GM19395 (cell line): Measurements from ENCODE around the gene TST.

Experiments
- ATAC-seq: cut with Tn5 transposase; IDR thresholded peaks from one replicate; pipeline ENCODE4 v1.9.1; 2021; ENCODE audit warnings: mild to moderate bottlenecking, moderate library complexity; ENCODE audit not compliant: unreplicated experiment

TST gene

DNA sequence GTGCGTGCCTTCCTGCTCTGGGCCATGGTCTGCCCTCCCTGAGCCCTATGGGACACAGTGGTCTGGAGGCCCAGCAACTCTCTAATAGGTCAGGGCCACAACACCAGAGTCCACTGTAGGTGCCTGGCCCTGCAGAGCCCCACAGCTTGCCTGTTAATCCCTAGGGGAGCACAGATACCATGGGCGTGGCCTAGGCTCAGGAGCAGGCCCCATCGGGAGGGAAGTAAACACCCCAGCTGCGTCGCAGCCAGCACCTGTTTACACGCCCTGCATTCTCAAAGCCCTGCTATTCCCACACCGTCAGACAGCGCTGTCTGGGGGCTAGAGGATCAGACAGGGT lies 34.8 kb upstream of the TST start:
- no peak for ATAC-seq

DNA sequence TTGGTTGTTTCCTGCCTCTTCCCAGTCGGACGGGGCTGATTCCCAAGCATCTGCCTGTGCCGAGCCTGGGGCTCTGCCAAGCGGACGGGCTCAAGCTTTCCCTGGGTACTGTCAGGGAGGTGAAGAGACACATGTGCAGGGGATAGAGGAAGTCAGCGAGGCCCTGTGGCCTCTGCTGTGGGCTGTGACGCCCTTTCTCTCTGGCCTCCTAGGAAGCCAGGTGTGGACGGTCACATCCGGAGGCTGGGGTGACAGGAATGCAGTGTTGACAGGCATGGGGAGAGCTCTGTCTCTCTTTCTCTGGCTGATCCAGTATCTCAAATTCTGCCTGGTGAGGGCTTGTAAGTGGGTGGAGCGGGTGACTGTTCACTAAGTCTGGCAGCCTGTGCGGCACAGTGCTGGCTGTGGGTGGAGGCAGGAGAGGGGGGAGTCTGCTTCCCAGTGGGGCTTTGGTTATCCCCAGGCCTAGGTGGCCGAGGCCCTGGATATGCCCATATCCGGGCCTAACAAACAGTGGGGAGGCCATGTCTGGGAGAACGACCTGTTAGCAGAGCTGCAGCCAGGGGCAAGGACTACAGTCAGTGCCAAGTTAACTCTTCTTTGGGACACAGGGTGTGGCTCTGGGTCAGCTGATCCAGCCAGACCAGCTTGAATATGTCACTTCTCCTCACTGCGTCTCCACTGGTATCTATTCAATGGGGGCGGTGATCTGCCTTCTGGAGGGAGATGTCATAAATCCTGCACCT lies 34.2 kb upstream of the TST start:
- ATAC-seq, result no peak

DNA sequence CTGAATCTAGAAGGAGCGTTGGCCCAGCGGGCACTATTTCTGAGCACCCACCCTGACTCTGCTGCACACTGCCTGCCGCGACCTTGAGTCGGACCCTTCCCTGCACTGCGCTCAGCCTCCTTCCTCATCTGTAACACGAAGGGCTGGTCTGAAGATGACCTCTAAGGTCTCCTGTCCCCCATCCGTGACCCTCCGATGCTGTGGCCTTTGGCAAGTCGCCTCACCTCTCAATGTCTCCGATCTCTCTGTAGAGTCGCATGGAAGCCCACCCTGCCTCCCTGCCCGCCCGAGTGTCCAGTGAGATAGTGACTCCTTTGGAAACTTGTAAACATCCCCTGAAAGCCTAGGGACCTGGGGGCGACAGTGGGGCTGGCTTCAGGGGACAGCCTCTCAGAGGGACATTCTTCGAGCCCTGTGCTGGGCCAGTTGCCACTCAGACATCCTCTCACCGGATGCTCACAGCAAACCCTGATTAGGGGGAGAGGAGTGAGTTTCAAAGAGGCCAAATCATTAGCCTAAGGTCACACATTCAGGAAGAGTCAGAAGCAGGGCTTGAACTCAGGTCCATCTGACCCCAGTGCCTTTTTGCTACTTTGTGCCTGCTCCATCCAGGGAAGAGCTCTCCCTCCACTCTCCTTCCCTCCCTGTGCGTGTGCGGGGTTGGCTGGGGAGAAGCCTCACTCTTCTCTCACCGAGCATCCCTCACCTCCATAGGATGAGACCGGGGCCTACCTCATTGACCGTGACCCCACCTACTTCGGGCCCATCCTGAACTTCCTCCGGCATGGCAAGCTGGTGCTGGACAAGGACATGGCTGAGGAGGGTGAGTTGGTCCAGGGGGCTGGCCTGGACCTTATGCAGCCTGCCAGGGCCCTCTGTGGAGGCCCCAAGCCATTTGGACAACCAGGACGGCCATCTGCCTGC lies 33.4 kb upstream of the TST start:
- ATAC-seq, result no peak

DNA sequence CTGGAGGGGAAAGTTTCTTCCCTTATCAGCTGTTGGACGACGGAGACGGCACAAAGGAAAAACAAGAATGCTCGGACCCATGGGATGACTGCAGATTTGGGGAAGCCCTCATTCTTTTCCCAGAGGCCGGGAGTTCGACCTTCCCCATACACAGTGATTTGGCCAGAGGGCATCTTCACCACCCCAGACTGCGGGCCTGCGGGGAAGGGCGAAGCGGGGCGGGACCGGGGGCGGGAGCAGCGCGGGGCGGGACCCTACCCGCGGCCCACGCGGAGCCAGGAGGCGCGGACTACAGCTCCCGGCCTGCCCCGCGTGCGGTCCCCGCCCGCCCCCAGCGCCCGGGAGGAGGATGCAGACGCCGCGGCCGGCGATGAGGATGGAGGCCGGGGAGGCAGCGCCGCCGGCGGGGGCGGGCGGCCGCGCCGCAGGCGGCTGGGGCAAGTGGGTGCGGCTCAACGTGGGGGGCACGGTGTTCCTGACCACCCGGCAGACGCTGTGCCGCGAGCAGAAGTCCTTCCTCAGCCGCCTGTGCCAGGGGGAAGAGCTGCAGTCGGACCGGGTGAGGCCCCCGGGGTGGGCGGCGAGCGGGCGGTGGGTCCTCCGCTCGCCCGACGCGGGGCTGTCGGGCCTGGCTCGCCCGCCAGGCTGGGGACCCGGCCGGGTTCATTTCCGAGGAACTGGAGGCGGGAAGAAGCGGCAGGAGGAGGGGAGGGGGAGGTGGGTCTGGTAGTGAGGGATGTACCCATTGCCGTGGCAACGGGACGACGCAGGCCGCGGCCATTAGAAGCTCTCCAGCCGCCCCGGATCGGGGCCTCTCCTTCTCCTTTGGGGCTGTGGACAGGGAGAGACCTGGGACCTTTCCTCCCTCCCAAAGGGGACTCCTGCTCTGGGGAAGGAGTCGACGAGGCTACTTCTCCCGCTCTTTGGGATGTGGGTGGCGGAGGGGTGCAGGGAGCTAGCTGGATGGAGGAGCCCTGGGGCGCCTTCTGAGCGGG lies 32.4 kb upstream of the TST start, which contains the start of gene KCTD17:
Gene KCTD17 (plus strand): TSS at position 352 of the 995 bp plus-strand sequence. CDS start 19 bp downstream, at position 371.
- ATAC-seq, result no peak

DNA sequence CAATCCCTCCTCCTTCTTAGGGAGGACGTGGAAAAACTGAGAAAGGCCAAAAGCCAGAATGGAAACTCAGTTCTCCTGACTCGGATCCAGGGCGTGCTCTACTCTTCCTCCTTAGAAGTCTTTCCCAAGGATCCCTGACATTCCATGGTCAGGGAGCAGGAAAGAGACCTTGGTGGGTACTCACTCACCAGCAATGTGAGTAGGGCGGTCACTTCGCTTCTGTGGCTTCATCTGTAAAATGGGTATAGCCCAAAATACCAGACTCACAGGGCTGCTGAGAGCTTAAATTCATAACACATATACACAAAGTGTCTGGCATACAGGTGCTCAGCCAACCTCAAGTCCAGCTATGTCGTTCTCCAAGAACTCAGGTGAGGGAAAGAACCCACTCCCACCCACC lies 31.7 kb upstream of the TST start:
- no peak for ATAC-seq

DNA sequence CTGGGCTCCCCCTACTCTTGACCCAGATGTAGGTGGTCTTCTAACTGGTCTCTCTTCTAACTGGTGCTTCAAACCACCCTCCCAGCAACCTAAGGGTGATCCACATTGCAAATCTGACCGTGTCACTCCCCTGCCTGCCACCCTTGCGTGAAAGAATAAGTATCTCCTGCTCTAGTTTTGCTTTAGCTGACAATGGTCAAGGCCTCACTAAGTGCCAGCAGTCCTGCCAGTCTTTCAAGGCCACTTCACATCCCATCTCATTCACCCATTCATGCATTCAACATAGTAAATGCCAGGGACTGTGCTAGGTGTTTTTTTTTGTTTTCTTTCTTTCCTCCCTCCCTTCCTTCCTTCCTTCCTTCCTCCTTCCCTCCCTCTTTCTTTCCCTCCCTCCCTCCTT lies 30.0 kb upstream of the TST start:
- ATAC-seq, result no peak

DNA sequence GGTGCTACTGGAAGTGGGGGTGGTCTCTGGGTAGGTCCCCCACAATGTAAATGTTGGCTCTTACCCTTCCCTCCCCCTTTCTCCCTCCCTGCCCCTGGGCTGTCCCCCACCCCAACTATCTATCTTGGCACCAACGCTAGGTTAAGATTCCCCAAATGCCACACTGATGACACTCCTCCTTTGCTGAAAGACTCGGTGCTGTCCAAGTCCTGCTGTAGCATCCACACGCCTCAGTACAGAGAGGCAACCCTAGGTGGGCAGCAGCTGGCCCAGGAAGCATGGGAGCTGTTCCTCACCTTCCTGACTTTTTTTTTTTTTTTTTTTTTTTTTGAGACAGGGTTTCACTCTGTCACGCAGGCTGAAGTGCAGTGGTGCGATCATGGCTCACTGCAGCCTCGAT lies 28.9 kb upstream of the TST start:
- no peak for ATAC-seq

DNA sequence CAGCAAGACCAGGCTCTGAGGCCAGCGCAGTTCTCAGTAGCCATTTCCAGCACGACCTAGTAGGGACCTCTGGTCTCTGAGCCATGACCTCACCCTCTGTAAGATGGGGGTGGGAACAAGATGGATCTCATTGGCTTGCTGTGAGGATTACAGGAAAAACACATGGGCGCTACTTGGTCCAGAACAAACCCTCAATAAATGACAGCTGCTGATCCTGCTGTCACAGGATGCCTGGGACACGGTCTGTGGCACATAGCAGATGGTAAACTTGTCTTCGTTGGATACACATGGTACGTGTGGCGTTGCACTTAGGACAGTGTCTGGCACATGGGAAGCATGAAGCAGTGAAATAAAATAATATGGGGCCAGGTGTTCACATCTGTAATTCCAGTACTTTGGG lies 27.8 kb upstream of the TST start:
- ATAC-seq, result no peak

DNA sequence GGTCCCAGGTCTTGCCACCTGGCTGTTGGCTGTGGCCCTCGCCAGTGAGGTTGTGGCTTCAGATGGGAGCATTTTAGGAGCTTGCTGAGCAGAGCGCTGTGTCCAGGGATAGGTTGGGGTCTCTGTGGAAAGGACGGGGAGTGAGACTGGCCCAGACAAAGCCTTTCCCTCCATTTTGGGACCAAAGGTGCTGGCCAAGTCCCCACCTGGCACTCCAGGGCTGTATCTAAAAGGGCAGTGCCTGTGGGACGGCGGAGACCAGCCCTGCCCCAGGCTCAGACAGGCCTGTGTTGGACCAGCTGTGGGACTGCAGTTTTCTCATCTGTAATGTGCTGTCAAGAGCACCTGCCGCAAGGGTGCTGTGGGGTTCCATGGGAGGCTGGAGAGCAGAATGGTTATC lies 27.3 kb upstream of the TST start:
- ATAC-seq, result no peak

DNA sequence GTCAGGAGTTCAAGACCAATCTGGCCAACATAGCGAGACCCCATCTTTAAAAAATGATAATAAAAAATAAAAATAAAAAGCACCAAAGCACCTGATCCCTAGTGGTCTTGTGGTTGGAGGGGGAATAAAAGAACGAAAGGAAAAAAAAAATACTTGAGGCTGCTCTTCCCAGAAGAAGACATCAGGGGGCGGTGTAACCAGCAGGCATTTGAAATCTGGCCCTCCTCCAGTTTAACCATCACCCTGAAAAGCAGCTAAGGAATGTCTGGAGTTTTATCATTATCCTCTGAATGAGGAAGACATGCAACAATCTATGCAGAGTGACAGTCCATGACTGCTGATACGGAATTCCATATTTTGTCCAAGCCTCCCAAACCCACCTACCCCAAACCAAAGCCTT lies 26.7 kb upstream of the TST start:
- ATAC-seq, result no peak

DNA sequence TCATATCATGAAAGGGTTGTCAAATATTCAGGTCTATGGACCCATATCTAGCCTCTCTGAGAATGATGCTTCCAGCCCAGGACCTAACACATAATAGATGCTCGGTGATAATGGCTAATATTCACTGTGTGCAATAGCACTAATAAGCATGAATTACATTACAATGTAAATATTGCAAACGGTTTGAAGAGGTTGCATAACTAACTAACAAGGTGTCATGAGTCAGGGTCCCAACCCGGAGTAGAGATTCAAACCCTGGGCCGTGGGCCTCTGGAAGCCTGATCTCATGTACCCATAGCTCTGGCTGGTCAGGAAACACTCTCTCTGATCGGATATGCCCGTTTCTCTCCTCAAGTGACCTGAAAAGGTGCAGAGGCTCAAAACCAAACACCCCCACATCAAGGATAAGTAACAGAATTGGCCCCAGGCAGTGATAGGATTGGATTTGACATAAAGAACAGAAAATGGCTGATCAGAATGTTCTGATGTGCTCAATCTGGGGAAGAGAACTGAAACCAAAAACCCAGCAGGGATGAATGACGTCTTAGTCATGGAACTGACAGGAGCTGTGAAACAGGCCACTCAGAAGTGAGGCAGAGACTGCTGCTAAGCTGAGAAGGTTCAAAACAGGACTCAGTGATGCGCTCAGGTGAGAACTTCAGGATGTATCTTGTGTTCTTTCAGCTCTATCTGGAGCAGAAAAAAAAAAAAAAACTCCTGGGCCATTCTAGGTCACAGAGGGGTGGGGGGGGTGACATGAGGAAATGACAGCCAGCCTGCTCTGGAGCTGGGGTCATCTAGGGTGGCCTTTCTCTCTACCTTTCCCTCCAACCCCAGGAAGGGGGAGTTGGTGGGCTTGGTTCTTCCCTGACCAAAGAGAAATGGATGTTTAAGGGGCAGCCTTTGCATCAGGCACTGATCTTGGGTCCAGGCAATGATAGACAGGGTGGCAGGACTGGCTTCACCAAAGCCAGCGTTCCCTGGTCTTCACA lies 25.7 kb upstream of the TST start:
- ATAC-seq, result no peak

DNA sequence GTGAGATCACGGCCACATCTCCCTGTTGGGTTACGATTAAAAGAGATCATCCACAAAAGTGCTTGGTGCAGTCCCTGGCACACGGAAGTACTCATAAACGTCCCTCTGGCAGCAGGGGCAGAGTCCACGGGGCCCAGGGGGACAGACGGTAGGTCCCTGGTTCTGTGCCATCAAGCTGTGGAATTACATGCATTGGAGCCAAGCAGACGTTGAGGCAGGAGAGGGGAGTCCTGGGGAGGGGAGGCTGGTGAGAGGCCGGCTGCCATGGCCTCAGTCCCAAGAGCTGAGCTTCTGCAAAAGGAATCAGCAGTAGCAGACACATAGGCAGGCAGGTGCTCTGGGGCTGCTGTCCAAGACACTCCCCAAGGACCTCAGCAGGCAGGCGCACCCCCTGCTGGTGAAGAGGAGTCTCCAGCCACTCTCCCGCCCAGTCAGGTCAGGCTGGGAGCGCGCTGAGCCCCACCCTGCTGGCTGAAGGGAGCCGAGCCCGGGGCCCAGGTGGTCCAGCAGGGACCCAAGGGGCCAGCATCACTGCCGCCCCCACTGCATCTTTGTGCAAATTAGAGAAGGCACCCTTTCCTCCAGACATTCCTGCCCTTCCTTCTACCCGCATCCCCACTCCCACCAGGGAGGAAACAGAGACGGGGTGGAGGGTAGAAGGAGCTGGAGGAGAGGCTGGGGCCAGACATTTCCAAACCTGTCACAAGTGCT lies 24.7 kb upstream of the TST start:
- no peak for ATAC-seq

DNA sequence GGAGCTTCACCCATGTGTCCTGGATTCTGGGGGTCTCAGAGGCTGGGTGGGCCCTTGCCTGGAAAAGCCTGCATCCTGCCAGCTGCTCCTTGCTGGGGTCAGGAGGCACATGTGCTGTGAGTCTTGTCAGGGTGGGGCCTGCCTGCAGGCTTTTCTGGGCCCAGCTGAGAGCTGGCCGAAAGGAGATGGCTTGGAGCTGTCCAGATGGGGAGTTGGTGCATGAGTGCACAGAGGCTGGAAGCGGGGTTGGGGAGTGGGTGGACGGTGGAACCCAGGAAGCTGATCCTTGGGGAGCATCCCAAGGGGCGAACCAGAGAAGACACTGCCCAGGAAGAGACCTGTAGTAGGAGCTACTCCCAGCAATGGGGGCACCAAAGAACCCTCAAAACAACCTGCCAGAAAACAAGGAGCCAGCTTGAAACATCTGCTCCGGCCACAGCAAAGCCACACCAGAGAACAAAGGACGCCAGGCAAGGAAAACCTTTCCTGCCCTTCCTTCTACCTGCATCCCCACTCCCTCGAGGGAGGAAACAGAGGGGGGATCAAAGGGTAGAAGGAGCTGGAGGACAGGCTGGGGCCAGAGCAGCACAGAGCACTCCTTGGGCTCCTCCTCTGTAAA lies 24.1 kb upstream of the TST start:
- ATAC-seq, result no peak

DNA sequence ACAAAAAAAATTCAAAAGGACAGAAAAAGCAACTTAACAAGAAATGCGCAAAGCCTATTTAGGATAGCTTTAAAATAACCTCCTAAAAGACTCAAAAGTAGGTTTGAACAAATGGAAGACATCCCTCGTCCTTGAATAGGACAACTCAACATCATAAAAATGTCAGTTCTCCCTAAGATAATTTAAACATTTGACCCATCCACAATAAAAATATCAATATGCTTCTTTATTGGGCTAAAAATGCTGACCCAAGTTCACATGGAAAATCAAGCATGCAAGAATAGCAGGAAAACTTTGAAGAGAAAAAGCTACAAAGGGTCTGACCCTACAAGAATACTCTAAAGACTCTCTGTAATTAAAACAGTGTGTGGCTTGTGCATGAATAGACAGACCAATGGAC lies 20.2 kb upstream of the TST start:
- ATAC-seq, result no peak

DNA sequence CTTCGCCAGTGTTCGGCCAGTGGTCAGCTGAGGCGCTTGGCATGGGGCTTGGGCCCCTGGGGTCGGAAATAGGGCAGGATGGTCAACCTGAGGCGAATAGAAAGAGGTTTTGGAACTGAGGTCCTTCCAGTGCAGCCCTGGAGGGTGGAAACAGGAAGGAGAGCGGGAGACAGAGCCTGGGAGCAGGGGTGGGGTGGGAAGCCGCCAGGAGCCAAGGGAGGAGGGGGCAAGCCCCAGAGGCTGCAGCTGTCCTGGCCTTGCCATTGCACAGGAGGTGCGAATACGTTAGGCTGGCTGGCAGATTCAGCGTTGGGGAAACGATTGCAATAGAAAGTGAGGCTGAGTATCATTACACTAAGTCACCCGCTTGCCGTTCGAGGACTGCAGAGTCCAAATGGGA lies 18.4 kb upstream of the TST start:
- ATAC-seq, result no peak

DNA sequence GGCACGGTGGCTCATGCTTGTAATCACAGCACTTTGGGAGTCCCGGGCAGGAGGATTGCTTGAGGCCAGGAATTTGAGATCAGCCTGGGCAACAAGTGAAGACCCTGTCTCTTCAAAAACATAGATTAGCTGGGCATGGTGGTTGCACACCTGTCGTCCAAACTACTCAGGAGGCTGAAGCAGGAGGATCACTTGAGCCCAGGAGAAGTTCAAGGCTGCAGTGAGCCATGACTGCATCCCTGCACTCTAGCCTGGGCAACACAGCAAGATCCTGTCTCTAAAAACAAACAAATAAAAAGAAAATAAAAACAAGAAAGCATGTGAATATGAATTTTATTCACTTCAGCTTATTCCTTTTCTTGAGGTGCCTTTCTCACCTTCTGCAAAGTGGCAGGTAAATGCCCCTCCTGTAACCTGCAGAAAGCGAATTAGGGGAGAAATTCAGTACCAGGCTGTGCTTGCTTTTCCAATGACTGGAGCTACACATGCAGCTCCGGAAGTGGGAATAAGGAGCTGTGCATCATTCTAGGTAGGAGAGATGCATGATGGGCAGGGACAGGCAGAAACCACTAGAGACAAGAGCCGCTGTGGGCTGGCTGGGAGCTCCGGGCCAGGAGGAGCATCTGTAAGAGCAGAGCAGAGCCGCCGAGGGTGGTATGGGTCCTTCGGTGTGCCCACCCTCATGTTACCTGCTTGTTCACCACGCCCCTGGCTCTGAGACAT lies 17.6 kb upstream of the TST start:
- no peak for ATAC-seq

DNA sequence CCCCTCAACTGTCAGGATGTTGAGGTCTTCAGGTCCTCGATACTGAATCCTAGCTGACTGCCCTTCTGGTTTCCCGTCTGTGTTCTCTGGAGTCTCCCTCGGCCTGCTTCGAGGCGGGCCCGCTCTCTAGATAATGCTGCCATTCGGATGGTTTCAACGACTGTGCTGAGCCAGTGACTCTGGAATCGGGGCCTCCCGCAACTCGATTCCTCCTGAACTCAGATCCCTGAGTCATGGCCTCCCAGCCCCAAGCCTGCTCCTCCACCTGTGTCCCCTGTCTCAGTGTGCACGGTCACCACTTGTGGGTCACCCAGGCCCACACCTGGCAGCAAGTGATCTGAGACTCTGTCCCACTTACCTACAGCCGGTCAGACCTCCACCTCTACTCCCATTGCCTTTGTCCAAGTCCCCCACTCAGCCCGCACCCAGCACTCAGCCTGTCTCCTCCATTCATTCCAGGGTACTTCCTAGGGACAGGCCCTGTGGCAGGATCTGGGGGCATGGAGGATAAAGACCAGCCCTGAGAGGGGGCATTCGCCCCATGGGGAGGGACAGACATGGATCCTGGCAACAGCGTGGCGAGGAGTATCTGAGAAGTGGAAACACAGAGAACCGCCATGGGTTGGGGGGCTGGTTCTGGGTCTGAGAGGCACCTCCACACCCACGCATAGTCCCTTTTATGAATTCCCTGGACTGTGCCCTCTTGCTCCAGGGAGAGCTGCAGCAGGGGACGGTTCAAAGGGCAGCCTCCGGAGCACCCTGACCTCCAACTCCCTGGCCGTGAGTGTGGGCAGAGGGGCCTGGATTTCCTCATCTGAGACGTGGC lies 14.6 kb upstream of the TST start:
- ATAC-seq, result no peak
